IMR-90 (cell line): ENCODE data around the gene ACOX3. TPM values are rescaled to one million over a fixed set of nuclear protein-coding genes. Genes with fewer than 3 reads are reported as not detected.

ENCODE experiments used
- ATAC-seq: fragments of 200-7000 bp; cut with Tn5 transposase; 2 replicates; pipeline ENCODE4 v1.9.1; 2020; ENCODE audit warnings: low read depth, mild to moderate bottlenecking, moderate library complexity
- BruUV-seq: library from RNA; stranded (reverse); fragments of 400-500 nt; replicated peaks from 2 replicates; lab custom pipeline; 2021; lab: Mats Ljungman, UMichigan
- CTCF ChIA-PET: fragments of 300-600 bp; formaldehyde crosslinking; extraction: SDS; loops from one replicate; lab custom pipeline; 2021; ENCODE audit warnings: antibody characterized with exemption; lab: Yijun Ruan, JAX
- POLR2A ChIA-PET: fragments of 300-600 bp; sonication (Branson Sonifier 250); formaldehyde crosslinking; loops from one replicate; lab custom pipeline; 2022; ENCODE audit warnings: antibody characterized with exemption; ENCODE audit not compliant: unreplicated experiment; lab: Charles Lee
- DNase-seq: peaks from one replicate; pipeline ENCODE4 v3.0.0; 2013
- H2AFZ ChIP-seq: replicated peaks from 2 replicates; pipeline ENCODE3; 2013; ENCODE audit warnings: low read length, mild to moderate bottlenecking; ENCODE audit not compliant: poor library complexity
- H2AK5ac ChIP-seq: 2 replicates; pipeline ENCODE4 v1.6.1; 2013; ENCODE audit warnings: low read depth, low read length, inconsistent platforms
- H2AK9ac ChIP-seq: replicated peaks from 2 replicates; pipeline ENCODE3; 2013; ENCODE audit warnings: mild to moderate bottlenecking, low read depth, low read length, moderate library complexity; ENCODE audit not compliant: poor library complexity
- H2BK120ac ChIP-seq: 2 replicates; pipeline ENCODE4 v1.6.1; 2013; ENCODE audit warnings: low read depth, low read length, inconsistent platforms
- H2BK15ac ChIP-seq: 3 replicates; pipeline ENCODE4 v1.6.1; 2013; ENCODE audit warnings: low read depth, low read length, inconsistent platforms
- H2BK20ac ChIP-seq: 2 replicates; pipeline ENCODE4 v1.6.1; 2013; ENCODE audit warnings: low read depth, mild to moderate bottlenecking, inconsistent platforms, low read length, moderate library complexity
- H2BK5ac ChIP-seq: 2 replicates; pipeline ENCODE4 v1.6.1; 2013; ENCODE audit warnings: mild to moderate bottlenecking, low read depth, low read length, inconsistent platforms; ENCODE audit not compliant: poor library complexity, severe bottlenecking
- H3K14ac ChIP-seq: replicated peaks from 2 replicates; pipeline ENCODE4 v1.6.1; 2013; ENCODE audit warnings: low read depth, low read length, inconsistent platforms
- H3K18ac ChIP-seq: 2 replicates; pipeline ENCODE4 v1.6.1; 2013; ENCODE audit warnings: low read depth, low read length, control low read depth
- H3K23ac ChIP-seq: 2 replicates; pipeline ENCODE4 v1.6.1; 2013; ENCODE audit warnings: low read depth, low read length, inconsistent platforms
- H3K27ac ChIP-seq: 2 replicates; pipeline ENCODE4 v1.5.1; 2013; ENCODE audit warnings: mild to moderate bottlenecking, control low read depth, low read length; ENCODE audit not compliant: insufficient read depth
- H3K27me3 ChIP-seq: 2 replicates; pipeline ENCODE4 v1.6.1; 2013; ENCODE audit warnings: low read length; ENCODE audit not compliant: control insufficient read depth, insufficient read depth
- H3K36me3 ChIP-seq: 2 replicates; pipeline ENCODE4 v1.6.1; 2013; ENCODE audit warnings: low read length, mixed read lengths; ENCODE audit not compliant: control insufficient read depth, insufficient read depth
- H3K4ac ChIP-seq: 2 replicates; pipeline ENCODE4 v1.6.1; 2013; ENCODE audit warnings: low read depth, low read length, inconsistent platforms
- H3K4me1 ChIP-seq: 2 replicates; pipeline ENCODE4 v1.6.1; 2013; ENCODE audit warnings: low read length, mixed read lengths; ENCODE audit not compliant: control insufficient read depth, insufficient read depth
- H3K4me2 ChIP-seq: 2 replicates; pipeline ENCODE4 v1.6.1; 2013; ENCODE audit warnings: low read depth, mild to moderate bottlenecking, control low read depth, low read length, moderate library complexity
- H3K4me3 ChIP-seq: 2 replicates; pipeline ENCODE4 v1.5.1; 2013; ENCODE audit warnings: low read depth, mild to moderate bottlenecking, control low read depth, low read length, moderate library complexity; ENCODE audit not compliant: insufficient read depth
- H3K56ac ChIP-seq: 2 replicates; pipeline ENCODE4 v1.6.1; 2013; ENCODE audit warnings: low read length, inconsistent platforms; ENCODE audit not compliant: insufficient read depth; ENCODE audit errors: extremely low read depth
- H3K79me1 ChIP-seq, 2 experiments: 2 replicates each; pipeline ENCODE4 v1.6.1; 2013; ENCODE audit warnings: low read length in 2 of 2, inconsistent platforms in 1 of 2, low read depth in 1 of 2
- H3K9ac ChIP-seq: 2 replicates; pipeline ENCODE4 v1.6.1; 2013; ENCODE audit warnings: low read depth, low read length, control low read depth
- H3K9me1 ChIP-seq: 2 replicates; pipeline ENCODE4 v1.6.1; 2013; ENCODE audit warnings: low read length, inconsistent platforms; ENCODE audit not compliant: insufficient read depth
- H3K9me3 ChIP-seq: 2 replicates; pipeline ENCODE4 v1.6.1; 2013; ENCODE audit warnings: low read length; ENCODE audit not compliant: control insufficient read depth, insufficient read depth
- H4K20me1 ChIP-seq: 2 replicates; pipeline ENCODE4 v1.6.1; 2013; ENCODE audit warnings: low read length, inconsistent platforms; ENCODE audit not compliant: insufficient read depth
- H4K5ac ChIP-seq: 2 replicates; pipeline ENCODE4 v1.6.1; 2013; ENCODE audit warnings: mild to moderate bottlenecking, low read depth, low read length, control low read depth
- H4K8ac ChIP-seq, 2 experiments: 2 replicates each; pipeline ENCODE4 v1.6.1; 2013; ENCODE audit warnings: low read depth in 2 of 2, low read length in 2 of 2, control low read depth in 1 of 2, inconsistent platforms in 1 of 2
- H4K91ac ChIP-seq: 2 replicates; pipeline ENCODE4 v1.6.1; 2013; ENCODE audit warnings: low read depth, low read length, inconsistent platforms; ENCODE audit not compliant: insufficient read depth
- BHLHE40 ChIP-seq: fragments of 150-350 bp; IDR thresholded peaks from 2 replicates; pipeline ENCODE4 v1.6.1; 2016; ENCODE audit warnings: mild to moderate bottlenecking, low read depth, low read length
- CEBPB ChIP-seq: IDR thresholded peaks from 2 replicates; pipeline ENCODE4 v1.6.1; 2012; ENCODE audit warnings: low read depth, low read length, improper control_type of control experiment
- CHD1 ChIP-seq: IDR thresholded peaks from 2 replicates; pipeline ENCODE4 v1.6.1; 2012; ENCODE audit warnings: low read depth, low read length, improper control_type of control experiment
- CTCF ChIP-seq: conservative IDR thresholded peaks from 2 replicates; pipeline ENCODE4 v1.5.1; 2012; ENCODE audit warnings: mild to moderate bottlenecking, low read depth, low read length, improper control_type of control experiment
- FOS ChIP-seq: fragments of 150-350 bp; IDR thresholded peaks from 2 replicates; pipeline ENCODE4 v1.6.1; 2016; ENCODE audit warnings: low read depth, low read length
- MAFK ChIP-seq: IDR thresholded peaks from 2 replicates; pipeline ENCODE4 v1.6.1; 2012; ENCODE audit warnings: low read depth, low read length, improper control_type of control experiment
- MAZ ChIP-seq: IDR thresholded peaks from 2 replicates; pipeline ENCODE4 v1.6.1; 2012; ENCODE audit warnings: low read depth, mild to moderate bottlenecking, low read length, improper control_type of control experiment, moderate library complexity, borderline replicate concordance
- MXI1 ChIP-seq: IDR thresholded peaks from 2 replicates; pipeline ENCODE4 v1.6.1; 2012; ENCODE audit warnings: low read depth, mild to moderate bottlenecking, low read length, moderate library complexity, borderline replicate concordance
- NFE2L2 ChIP-seq: fragments of 150-350 bp; IDR thresholded peaks from 2 replicates; pipeline ENCODE4 v1.6.1; 2016; ENCODE audit warnings: low read depth, mild to moderate bottlenecking, low read length
- POLR2A ChIP-seq: IDR thresholded peaks from 2 replicates; pipeline ENCODE4 v1.6.1; 2012; ENCODE audit warnings: mild to moderate bottlenecking, low read depth, low read length
- RAD21 ChIP-seq: IDR thresholded peaks from 2 replicates; pipeline ENCODE4 v1.6.1; 2012; ENCODE audit warnings: low read length, improper control_type of control experiment
- RCOR1 ChIP-seq: IDR thresholded peaks from 2 replicates; pipeline ENCODE4 v1.6.1; 2012; ENCODE audit warnings: mild to moderate bottlenecking, low read length, improper control_type of control experiment; ENCODE audit not compliant: insufficient replicate concordance
- RFX5 ChIP-seq: IDR thresholded peaks from 2 replicates; pipeline ENCODE4 v1.8.0; 2012; ENCODE audit warnings: low read depth, mild to moderate bottlenecking, low read length, moderate library complexity
- SMC3 ChIP-seq: fragments of 150-350 bp; IDR thresholded peaks from 2 replicates; pipeline ENCODE4 v1.6.1; 2016; ENCODE audit warnings: low read depth, mild to moderate bottlenecking, antibody characterized with exemption, low read length, moderate library complexity
- USF2 ChIP-seq: fragments of 150-350 bp; IDR thresholded peaks from 2 replicates; pipeline ENCODE4 v1.6.1; 2017; ENCODE audit warnings: mild to moderate bottlenecking, antibody characterized with exemption, low read length, low read depth
- WGBS, 2 experiments: methylation state at CpG; one replicate each; pipeline versions ENCODE4 v1.1.5 to v1.1.7; 2013; ENCODE audit warnings: missing lambda C conversion rate in 2 of 2; ENCODE audit not compliant: insufficient read length in 1 of 2; ENCODE audit errors: extremely low coverage in 2 of 2; 5-methylcytosine and 5-hydroxymethylcytosine counted together
- dilution Hi-C: fragments of 300-500 bp; cut with HindIII; formaldehyde crosslinking; loops from one replicate; pipeline ENCODE4 v1.14.3; 2018; ENCODE audit warnings: low sequenced_read_pairs; ENCODE audit not compliant: unreplicated experiment
- in situ Hi-C: fragments of 300-500 bp; cut with MboI; formaldehyde crosslinking; loops from 3 replicates; pipeline ENCODE4 v1.14.3; 2019; ENCODE audit warnings: low sequenced_read_pairs, inconsistent platforms, mixed read lengths
- intact Hi-C: fragments of 100-400 bp; cut with micrococcal nuclease; formaldehyde crosslinking; loops from 2 replicates; pipeline ENCODE4 v1.10.0; 2022
- polyA plus RNA-seq, 3 experiments: library from polyadenylated mRNA; depleted of rRNA; stranded (reverse); fragments of >200 nt; gene quantifications; 2 replicates each; pipeline ENCODE4 v1.2.3, GENCODE V29; 2012; ENCODE audit warnings: low replicate concordance in 1 of 3
- total RNA-seq: library from RNA; depleted of rRNA; stranded (reverse); fragments of >200 nt; gene quantifications from 2 replicates; pipeline ENCODE4 v1.2.3, GENCODE V29; 2012
- TF ChIP-seq, protein P1 (sequence below): fragments of 150-350 bp; IDR thresholded peaks from 2 replicates; pipeline ENCODE4 v1.6.1; 2016; ENCODE audit warnings: low read depth, mild to moderate bottlenecking, low read length, moderate library complexity, borderline replicate concordance

Gene ACOX3
- total and polyA plus RNA-seq, 2 of the 4 experiments (the other 2 are of a cell fraction): 15.2 to 25.8 TPM

DNA sequence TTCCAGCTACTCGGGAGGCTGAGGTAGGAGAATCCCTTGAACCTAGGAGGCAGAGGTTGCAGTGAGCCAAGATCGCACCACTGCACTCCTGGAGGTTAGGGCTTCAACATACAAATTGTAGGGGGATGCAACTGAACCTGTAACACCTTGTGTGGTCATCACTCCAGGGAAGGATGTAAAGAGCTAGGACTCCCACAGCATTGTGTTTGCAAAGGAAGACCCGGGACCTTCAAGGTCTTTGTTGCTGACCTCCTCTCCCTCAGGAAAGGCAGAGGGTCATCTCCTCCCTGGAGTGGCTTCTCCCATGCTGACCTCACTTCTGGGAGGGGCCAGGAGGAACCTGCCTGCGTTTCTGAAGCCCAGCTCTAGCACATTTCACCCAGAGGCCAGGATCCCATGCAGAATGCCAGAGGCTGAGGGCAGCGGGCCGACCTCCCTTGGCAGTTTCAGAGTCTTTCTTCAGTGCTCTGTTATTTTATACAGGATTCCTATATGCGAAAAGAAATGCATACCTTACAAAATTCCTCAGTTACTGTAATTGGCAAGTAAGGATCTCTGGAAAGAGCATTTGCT lies 90.8 kb downstream of the ACOX3 start:
- Histone ChIP-seq H4K91ac (no peak overlapping the region), H3K4me3 (no peak overlapping the region), H3K27ac (no peak overlapping the region), H4K5ac (no peak overlapping the region), H3K18ac (no peak overlapping the region), H2AFZ (no peak overlapping the region), H3K9ac (no peak overlapping the region), H2AK9ac (no peak overlapping the region), H3K9me3 (no peaks in the 10 kb centered on the region), H2BK15ac (no peak overlapping the region), H3K4me2 (no peak overlapping the region), H4K20me1 (no peaks in the 10 kb centered on the region), H3K56ac (no peak overlapping the region), H3K4me1 (peaks cover 9% of the 10 kb centered on the region; the same call in 1 of the 2 replicates), H2BK5ac (no peak overlapping the region), H3K27me3 (peaks cover 17% of the 10 kb centered on the region), H3K4ac (no peak overlapping the region), H3K36me3 (no peaks in the 10 kb centered on the region), H4K8ac (no peak overlapping the region), H3K9me1 (peaks cover 10% of the 10 kb centered on the region; the same call in 1 of the 2 replicates), H2BK120ac (no peak overlapping the region), H2BK20ac (no peak overlapping the region), H3K14ac (no peak overlapping the region), H3K79me1 (no peaks in the 10 kb centered on the region), H3K23ac (no peak overlapping the region), H2AK5ac (no peak overlapping the region)
- ChIA-PET POLR2A (no interaction called here), CTCF (no interaction called here)
- DNase-seq (no peak), ATAC-seq (no peak)
- in situ Hi-C loops: no loop called here
- WGBS, 2 experiments: no CpG with 5 or more reads among the region's 7 CpGs
- intact Hi-C loops: loop anchor here (5.0 kb wide), 1 partner anchor 72 kb away; no protein-coding TSS in a partner anchor
- TF ChIP-seq, protein P1, sequence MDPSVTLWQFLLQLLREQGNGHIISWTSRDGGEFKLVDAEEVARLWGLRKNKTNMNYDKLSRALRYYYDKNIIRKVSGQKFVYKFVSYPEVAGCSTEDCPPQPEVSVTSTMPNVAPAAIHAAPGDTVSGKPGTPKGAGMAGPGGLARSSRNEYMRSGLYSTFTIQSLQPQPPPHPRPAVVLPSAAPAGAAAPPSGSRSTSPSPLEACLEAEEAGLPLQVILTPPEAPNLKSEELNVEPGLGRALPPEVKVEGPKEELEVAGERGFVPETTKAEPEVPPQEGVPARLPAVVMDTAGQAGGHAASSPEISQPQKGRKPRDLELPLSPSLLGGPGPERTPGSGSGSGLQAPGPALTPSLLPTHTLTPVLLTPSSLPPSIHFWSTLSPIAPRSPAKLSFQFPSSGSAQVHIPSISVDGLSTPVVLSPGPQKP: no peak
- TF ChIP-seq USF2 (no peak), CEBPB (no peak), MAFK (no peak), POLR2A (no peak), RCOR1 (no peak), RFX5 (no peak), MAZ (no peak), BHLHE40 (no peak), FOS (no peak), CTCF (no peak), MXI1 (no peak), NFE2L2 (no peak), CHD1 (no peak), RAD21 (no peak), SMC3 (no peak)
- dilution Hi-C loops: no loop called here
- BruUV-seq: no TSS peak
